Measurements from ENCODE around the gene LRRC8E.
"Not testable (repeated sequence)": the region's sequence is repeated elsewhere in the genome, so short reads cannot be mapped to it uniquely, and the experiment has no call there.

The LRRC8E gene

GRCh38 chr19:7855426-7856108 lies 32.7 kb upstream of the LRRC8E start:
- DNase-seq (ENCODE audit: low read depth, low spot score) = no peak

GRCh38 chr19:7856109-7856591 lies 32.2 kb upstream of the LRRC8E start:
- DNase-seq (ENCODE audit: low read depth, low spot score) = no peak

- no peak for DNase-seq (ENCODE audit: low read depth, low spot score)
Measured at GRCh38 chr19:7856679-7857663, 31.3 kb upstream of the LRRC8E start.

- DNase-seq (ENCODE audit: low read depth, low spot score) = no peak
Measured at GRCh38 chr19:7857727-7858108, 30.6 kb upstream of the LRRC8E start.

GRCh38 chr19:7858109-7858770 lies 30.1 kb upstream of the LRRC8E start:
- DNase-seq (ENCODE audit: low read depth, low spot score) = no peak

GRCh38 chr19:7859087-7859486 lies 29.2 kb upstream of the LRRC8E start:
- not testable (repeated sequence) for DNase-seq (ENCODE audit: low read depth, low spot score)

GRCh38 chr19:7859831-7860713 lies 28.2 kb upstream of the LRRC8E start:
- no peak for DNase-seq (ENCODE audit: low read depth, low spot score)

GRCh38 chr19:7860714-7861618 lies 27.3 kb upstream of the LRRC8E start:
- DNase-seq (ENCODE audit: low read depth, low spot score) = no peak

- no peak for DNase-seq (ENCODE audit: low read depth, low spot score)
Measured at GRCh38 chr19:7861619-7862412, 26.5 kb upstream of the LRRC8E start.

GRCh38 chr19:7862413-7862951 lies 25.8 kb upstream of the LRRC8E start:
- no peak for DNase-seq (ENCODE audit: low read depth, low spot score)

GRCh38 chr19:7863157-7863970 lies 24.9 kb upstream of the LRRC8E start:
- DNase-seq (ENCODE audit: low read depth, low spot score) = no peak

- no peak for DNase-seq (ENCODE audit: low read depth, low spot score)
Measured at GRCh38 chr19:7863971-7864689, 24.2 kb upstream of the LRRC8E start.

GRCh38 chr19:7864690-7865074 lies 23.6 kb upstream of the LRRC8E start:
- DNase-seq (ENCODE audit: low read depth, low spot score) = no peak

- no peak for DNase-seq (ENCODE audit: low read depth, low spot score)
Measured at GRCh38 chr19:7865262-7865911, 22.9 kb upstream of the LRRC8E start.

GRCh38 chr19:7866399-7867091 lies 21.8 kb upstream of the LRRC8E start:
- DNase-seq (ENCODE audit: low read depth, low spot score) = no peak

- DNase-seq (ENCODE audit: low read depth, low spot score) = no peak
Measured at GRCh38 chr19:7867092-7867844, 21.0 kb upstream of the LRRC8E start.

All from iPS DF 19.7 (cell line).